Parathyroid adenoma (tissue), 2 donors: ENCODE measurements around the gene ERH.

Experiments
- H2AFZ ChIP-seq: fragments of 300-600 bp; sonication (generic); one replicate; pipeline ENCODE4 v1.7.0; 2017; ENCODE audit warnings: antibody characterized with exemption, mild to moderate bottlenecking
- H3K27ac ChIP-seq: fragments of 300-600 bp; sonication (generic); one replicate; pipeline ENCODE4 v1.7.0; 2017
- H3K27me3 ChIP-seq: fragments of 300-600 bp; sonication (generic); one replicate; pipeline ENCODE4 v1.7.0; 2017; ENCODE audit warnings: low read length; ENCODE audit not compliant: control insufficient read depth, insufficient read depth
- H3K36me3 ChIP-seq: fragments of 300-600 bp; sonication (generic); one replicate; pipeline ENCODE4 v1.7.0; 2017; ENCODE audit warnings: low read length; ENCODE audit not compliant: control insufficient read depth, insufficient read depth
- H3K4me1 ChIP-seq: fragments of 300-600 bp; sonication (generic); one replicate; pipeline ENCODE4 v1.7.0; 2017; ENCODE audit warnings: control low read depth
- H3K4me2 ChIP-seq: fragments of 300-600 bp; sonication (generic); one replicate; pipeline ENCODE4 v1.7.0; 2017; ENCODE audit warnings: low read length
- H3K4me3 ChIP-seq: fragments of 300-600 bp; sonication (generic); one replicate; pipeline ENCODE4 v1.7.0; 2017; ENCODE audit warnings: low read depth, low read length
- H3K79me2 ChIP-seq: fragments of 300-600 bp; sonication (generic); one replicate; pipeline ENCODE4 v1.7.0; 2017; ENCODE audit warnings: control low read depth
- H3K9ac ChIP-seq: fragments of 300-600 bp; sonication (generic); one replicate; pipeline ENCODE4 v1.7.0; 2017; ENCODE audit warnings: mild to moderate bottlenecking
- H3K9me3 ChIP-seq: fragments of 300-600 bp; sonication (generic); one replicate; pipeline ENCODE4 v1.7.0; 2017; ENCODE audit warnings: low read length; ENCODE audit not compliant: control insufficient read depth
- TF ChIP-seq, protein P1 (sequence below): fragments of 300-600 bp; sonication (generic); IDR thresholded peaks from one replicate; pipeline ENCODE4 v1.7.0; 2017; ENCODE audit warnings: antibody characterized with exemption, mild to moderate bottlenecking
- donor health status: primary hyperparathyroidism.

Gene ERH

DNA sequence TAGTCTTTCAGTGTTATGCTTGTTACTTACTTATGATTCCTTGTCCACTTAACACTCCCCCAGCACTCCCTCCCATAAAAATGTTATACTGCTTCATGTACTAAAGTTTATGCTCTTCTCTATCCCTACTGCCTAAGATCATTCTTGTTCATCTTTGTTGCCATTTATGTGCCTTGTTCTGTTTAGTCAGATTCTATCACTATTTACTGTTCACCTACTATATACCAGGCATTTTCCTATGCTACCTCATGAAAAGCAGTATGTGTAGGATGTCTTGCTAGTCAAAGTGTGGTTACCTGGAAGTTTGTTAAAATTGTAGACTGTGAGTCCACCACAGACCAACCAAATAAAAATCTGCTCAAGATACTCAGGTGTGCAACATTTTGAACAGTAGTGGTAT is 23.9 kb downstream of the ERH start:
- TF ChIP-seq, protein P1, sequence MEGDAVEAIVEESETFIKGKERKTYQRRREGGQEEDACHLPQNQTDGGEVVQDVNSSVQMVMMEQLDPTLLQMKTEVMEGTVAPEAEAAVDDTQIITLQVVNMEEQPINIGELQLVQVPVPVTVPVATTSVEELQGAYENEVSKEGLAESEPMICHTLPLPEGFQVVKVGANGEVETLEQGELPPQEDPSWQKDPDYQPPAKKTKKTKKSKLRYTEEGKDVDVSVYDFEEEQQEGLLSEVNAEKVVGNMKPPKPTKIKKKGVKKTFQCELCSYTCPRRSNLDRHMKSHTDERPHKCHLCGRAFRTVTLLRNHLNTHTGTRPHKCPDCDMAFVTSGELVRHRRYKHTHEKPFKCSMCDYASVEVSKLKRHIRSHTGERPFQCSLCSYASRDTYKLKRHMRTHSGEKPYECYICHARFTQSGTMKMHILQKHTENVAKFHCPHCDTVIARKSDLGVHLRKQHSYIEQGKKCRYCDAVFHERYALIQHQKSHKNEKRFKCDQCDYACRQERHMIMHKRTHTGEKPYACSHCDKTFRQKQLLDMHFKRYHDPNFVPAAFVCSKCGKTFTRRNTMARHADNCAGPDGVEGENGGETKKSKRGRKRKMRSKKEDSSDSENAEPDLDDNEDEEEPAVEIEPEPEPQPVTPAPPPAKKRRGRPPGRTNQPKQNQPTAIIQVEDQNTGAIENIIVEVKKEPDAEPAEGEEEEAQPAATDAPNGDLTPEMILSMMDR, result no peak
- no peak overlapping the region for H3K4me2 ChIP-seq
- no peaks in the 10 kb centered on the region for H3K9me3 ChIP-seq
- no peaks in the 10 kb centered on the region for H3K36me3 ChIP-seq
- no peaks in the 10 kb centered on the region for H3K79me2 ChIP-seq
- no peak overlapping the region for H3K27ac ChIP-seq
- H3K4me1 ChIP-seq, result peaks cover 2% of the 10 kb centered on the region
- no peak overlapping the region for H2AFZ ChIP-seq
- H3K27me3 ChIP-seq, result no peaks in the 10 kb centered on the region
- no peak overlapping the region for H3K9ac ChIP-seq
- no peak overlapping the region for H3K4me3 ChIP-seq

DNA sequence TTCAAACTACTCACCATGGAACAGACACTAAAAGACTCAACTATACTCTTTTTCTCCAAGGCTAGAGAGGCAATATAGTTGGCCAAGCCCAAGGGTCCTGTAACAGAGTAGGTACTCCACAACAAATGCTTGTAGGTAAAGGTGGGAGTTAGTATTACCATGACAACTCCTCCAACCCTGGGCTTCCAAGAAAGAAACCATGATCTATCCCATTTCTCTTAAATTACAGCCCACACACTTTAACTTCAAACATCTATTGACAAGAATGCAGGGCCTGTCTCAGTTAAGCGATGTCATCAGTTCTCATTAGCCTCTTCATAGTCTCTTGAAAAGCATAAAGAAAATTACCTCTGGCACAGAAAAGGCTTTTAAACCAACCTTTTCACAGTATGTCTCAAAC is 25.0 kb downstream of the ERH start:
- Histone ChIP-seq H3K4me1 (peaks cover 2% of the 10 kb centered on the region), H3K9me3 (no peaks in the 10 kb centered on the region), H3K4me2 (no peak overlapping the region), H3K9ac (no peak overlapping the region), H3K27me3 (no peaks in the 10 kb centered on the region), H3K36me3 (no peaks in the 10 kb centered on the region), H2AFZ (no peak overlapping the region), H3K79me2 (no peaks in the 10 kb centered on the region), H3K27ac (no peak overlapping the region), H3K4me3 (no peak overlapping the region)
- TF ChIP-seq, protein P1, result no peak

DNA sequence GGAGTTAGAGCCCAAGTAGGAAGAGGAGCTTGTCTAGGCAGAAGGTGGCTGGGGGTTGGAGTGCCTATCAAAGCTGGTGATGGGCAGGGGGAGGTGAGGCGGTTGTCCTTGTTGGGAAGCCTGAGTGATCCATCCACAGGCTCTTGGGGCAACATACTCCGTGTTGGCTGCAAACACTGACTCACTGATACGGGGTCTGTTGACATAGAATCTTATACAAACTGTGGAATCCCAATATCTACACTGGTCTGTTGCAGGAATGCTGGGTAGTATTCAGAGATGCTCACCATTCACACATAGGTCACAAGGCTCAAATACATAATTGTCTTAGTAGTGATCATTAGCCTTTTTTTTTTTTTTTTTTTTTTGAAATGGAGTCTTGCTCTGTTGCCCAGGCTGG is 26.0 kb downstream of the ERH start:
- Histone ChIP-seq H3K4me1 (no peaks in the 10 kb centered on the region), H3K79me2 (no peaks in the 10 kb centered on the region), H2AFZ (no peak overlapping the region), H3K4me2 (no peak overlapping the region), H3K27me3 (no peaks in the 10 kb centered on the region), H3K4me3 (no peak overlapping the region), H3K9ac (no peak overlapping the region), H3K27ac (no peak overlapping the region), H3K36me3 (no peaks in the 10 kb centered on the region), H3K9me3 (no peaks in the 10 kb centered on the region)
- TF ChIP-seq, protein P1, result no peak

DNA sequence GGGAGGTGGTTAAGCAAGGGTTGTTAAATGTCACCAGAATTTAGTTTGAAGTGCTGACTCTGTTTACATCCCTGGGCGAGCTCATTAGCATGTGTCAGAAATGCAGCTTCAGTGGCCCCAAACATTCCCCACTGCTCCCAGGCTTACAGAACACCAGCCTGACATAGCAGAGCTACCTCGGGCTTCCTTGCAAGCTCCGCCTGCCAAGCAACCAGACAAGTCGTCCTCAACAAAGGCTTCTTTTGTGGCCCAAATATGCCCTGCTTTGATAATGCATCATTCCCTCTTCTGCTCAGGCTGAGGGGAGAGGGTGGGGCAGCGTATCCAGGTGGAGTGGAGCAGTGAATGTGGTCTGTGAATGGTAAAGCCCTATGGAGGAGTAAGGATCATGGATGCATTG is 28.0 kb downstream of the ERH start:
- H3K4me2 ChIP-seq, result no peak overlapping the region
- H2AFZ ChIP-seq, result no peak overlapping the region
- no peak overlapping the region for H3K27ac ChIP-seq
- H3K4me1 ChIP-seq, result no peaks in the 10 kb centered on the region
- no peaks in the 10 kb centered on the region for H3K79me2 ChIP-seq
- no peak overlapping the region for H3K4me3 ChIP-seq
- no peaks in the 10 kb centered on the region for H3K27me3 ChIP-seq
- H3K9ac ChIP-seq, result no peak overlapping the region
- H3K9me3 ChIP-seq, result no peaks in the 10 kb centered on the region
- H3K36me3 ChIP-seq, result no peaks in the 10 kb centered on the region
- TF ChIP-seq, protein P1, result no peak

DNA sequence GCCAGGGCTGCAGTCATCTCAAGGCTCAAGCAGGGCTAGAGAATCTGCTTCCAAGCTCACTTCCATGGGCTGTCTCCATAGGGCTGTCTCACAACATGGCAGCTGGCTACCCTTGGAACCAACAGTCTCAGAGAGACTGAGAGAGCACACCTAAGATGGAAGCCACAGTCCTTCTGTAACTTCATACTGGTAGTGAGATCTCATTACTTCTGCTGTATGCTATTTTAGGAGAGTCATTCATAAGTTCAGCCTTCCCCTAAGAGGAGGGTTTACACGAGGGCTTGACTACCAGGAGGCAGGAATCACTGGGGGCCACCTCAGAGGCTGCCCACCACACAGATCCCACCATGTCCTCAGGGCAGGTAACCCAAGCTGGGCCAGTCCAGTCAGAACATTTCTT is 29.7 kb downstream of the ERH start:
- Histone ChIP-seq H3K4me2 (no peak overlapping the region), H2AFZ (no peak overlapping the region), H3K36me3 (no peaks in the 10 kb centered on the region), H3K9ac (no peak overlapping the region), H3K9me3 (no peaks in the 10 kb centered on the region), H3K4me3 (no peak overlapping the region), H3K27ac (no peak overlapping the region), H3K4me1 (no peaks in the 10 kb centered on the region), H3K27me3 (no peaks in the 10 kb centered on the region), H3K79me2 (no peaks in the 10 kb centered on the region)
- TF ChIP-seq, protein P1, result no peak
